Measurements from ENCODE around the gene CASTOR1.

GRCh38 chr22:30236875-30237274, 52.4 kb downstream of the CASTOR1 start:
- no peak for TF ChIP-seq CTCF (IDR thresholded peaks at IDR 0.05; ENCODE audit: low read depth, low read length)
- no peak for TF ChIP-seq EZH2phosphoT487 (IDR thresholded peaks at IDR 0.05; ENCODE audit: low read depth)
